ENCODE results near the gene MRGPRD. TPM values are rescaled to one million over a fixed set of nuclear protein-coding genes. Genes with fewer than 3 reads are reported as not detected.

The MRGPRD gene
- total and polyA plus RNA-seq, 4 donors: not detected

DNA sequence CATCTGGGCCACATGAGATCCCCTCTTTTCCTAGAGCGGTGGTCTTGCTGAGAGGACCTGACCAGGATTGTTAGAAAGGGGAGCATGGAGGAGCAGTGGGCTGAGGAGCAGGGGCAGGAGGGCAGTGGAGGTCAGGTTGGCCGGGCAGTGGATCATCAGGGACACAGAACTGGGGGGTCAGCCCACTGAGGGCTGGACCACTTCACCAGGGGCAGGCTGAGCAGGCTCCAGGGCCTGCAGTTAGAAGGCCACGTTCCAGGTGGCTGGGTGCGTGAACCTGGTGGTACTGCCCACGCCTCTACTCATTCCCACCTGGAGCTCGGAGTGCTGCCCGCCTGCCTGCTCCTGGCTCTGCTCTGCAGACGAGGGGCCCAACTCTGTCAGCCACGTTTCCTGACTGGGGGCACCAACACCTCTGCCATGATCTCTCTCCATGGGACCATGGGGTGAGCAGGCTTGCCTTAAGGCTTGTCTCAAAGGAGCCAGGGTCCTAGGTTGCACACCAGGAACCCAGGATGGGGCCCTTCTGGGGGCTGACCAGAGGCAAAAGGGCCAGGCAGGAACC is 22.6 kb upstream of the MRGPRD start:
- H3K27ac ChIP-seq (ENCODE audit: low read depth in 1 of 2, low read length in 2 of 2): no peak overlapping the region

GRCh38 chr11:69002570-69003231 is 21.9 kb upstream of the MRGPRD start:
- H3K27ac ChIP-seq (ENCODE audit: low read depth in 1 of 2, low read length in 2 of 2): no peak overlapping the region
- H3K4me1 ChIP-seq (ENCODE audit: control insufficient read depth in 4 of 4, insufficient read depth in 4 of 4, low read length in 3 of 4): peaks cover 15 to 36% (median 23%) of the 10 kb centered on the region in 4 donors
- 88% methylated on average over 13 of the region's 13 CpGs for WGBS
- H3K4me3 ChIP-seq (ENCODE audit: low read depth in 1 of 3, low read length in 3 of 3): no peak overlapping the region
- no peaks in the 10 kb centered on the region for H3K36me3 ChIP-seq (ENCODE audit: control insufficient read depth in 4 of 4, insufficient read depth in 3 of 4, low read depth in 1 of 4, low read length in 3 of 4)
- H3K9ac ChIP-seq (ENCODE audit: low read depth in 1 of 2, low read length in 2 of 2): no peak overlapping the region
- TF ChIP-seq TAF1 (conservative IDR thresholded peaks at IDR 0.05): no peak
- TF ChIP-seq, protein P1, sequence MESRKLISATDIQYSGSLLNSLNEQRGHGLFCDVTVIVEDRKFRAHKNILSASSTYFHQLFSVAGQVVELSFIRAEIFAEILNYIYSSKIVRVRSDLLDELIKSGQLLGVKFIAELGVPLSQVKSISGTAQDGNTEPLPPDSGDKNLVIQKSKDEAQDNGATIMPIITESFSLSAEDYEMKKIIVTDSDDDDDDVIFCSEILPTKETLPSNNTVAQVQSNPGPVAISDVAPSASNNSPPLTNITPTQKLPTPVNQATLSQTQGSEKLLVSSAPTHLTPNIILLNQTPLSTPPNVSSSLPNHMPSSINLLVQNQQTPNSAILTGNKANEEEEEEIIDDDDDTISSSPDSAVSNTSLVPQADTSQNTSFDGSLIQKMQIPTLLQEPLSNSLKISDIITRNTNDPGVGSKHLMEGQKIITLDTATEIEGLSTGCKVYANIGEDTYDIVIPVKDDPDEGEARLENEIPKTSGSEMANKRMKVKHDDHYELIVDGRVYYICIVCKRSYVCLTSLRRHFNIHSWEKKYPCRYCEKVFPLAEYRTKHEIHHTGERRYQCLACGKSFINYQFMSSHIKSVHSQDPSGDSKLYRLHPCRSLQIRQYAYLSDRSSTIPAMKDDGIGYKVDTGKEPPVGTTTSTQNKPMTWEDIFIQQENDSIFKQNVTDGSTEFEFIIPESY (IDR thresholded peaks at IDR 0.05): no peak
- TF ChIP-seq, protein P2, sequence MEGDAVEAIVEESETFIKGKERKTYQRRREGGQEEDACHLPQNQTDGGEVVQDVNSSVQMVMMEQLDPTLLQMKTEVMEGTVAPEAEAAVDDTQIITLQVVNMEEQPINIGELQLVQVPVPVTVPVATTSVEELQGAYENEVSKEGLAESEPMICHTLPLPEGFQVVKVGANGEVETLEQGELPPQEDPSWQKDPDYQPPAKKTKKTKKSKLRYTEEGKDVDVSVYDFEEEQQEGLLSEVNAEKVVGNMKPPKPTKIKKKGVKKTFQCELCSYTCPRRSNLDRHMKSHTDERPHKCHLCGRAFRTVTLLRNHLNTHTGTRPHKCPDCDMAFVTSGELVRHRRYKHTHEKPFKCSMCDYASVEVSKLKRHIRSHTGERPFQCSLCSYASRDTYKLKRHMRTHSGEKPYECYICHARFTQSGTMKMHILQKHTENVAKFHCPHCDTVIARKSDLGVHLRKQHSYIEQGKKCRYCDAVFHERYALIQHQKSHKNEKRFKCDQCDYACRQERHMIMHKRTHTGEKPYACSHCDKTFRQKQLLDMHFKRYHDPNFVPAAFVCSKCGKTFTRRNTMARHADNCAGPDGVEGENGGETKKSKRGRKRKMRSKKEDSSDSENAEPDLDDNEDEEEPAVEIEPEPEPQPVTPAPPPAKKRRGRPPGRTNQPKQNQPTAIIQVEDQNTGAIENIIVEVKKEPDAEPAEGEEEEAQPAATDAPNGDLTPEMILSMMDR (IDR thresholded peaks at IDR 0.05; ENCODE audit: low read depth, low read length, missing input control): no peak
- TF ChIP-seq RXRA (IDR thresholded peaks at IDR 0.05): no peak
- TF ChIP-seq SP1 (IDR thresholded peaks at IDR 0.05): no peak
- no peak for TF ChIP-seq JUND (IDR thresholded peaks at IDR 0.05)
- TF ChIP-seq MAX (IDR thresholded peaks at IDR 0.05): no peak
- H3K27me3 ChIP-seq (ENCODE audit: control insufficient read depth in 4 of 4, insufficient read depth in 4 of 4, low read length in 3 of 4): no peaks in the 10 kb centered on the region
- no peaks in the 10 kb centered on the region for H3K9me3 ChIP-seq (ENCODE audit: control insufficient read depth in 4 of 4, low read length in 3 of 4)
- peak; percentile 32 for DNase-seq (ENCODE audit: low spot score)

More for the DNA sequence above, 22.6 kb upstream of the MRGPRD start:
- H3K27me3 ChIP-seq (ENCODE audit: control insufficient read depth in 4 of 4, insufficient read depth in 4 of 4, low read length in 3 of 4): no peaks in the 10 kb centered on the region
- peak; percentile 29 for DNase-seq (ENCODE audit: low spot score)
- no peaks in the 10 kb centered on the region for H3K36me3 ChIP-seq (ENCODE audit: control insufficient read depth in 4 of 4, insufficient read depth in 3 of 4, low read depth in 1 of 4, low read length in 3 of 4)
- H3K9ac ChIP-seq (ENCODE audit: low read depth in 1 of 2, low read length in 2 of 2): no peak overlapping the region
- no peaks in the 10 kb centered on the region for H3K9me3 ChIP-seq (ENCODE audit: control insufficient read depth in 4 of 4, low read length in 3 of 4)
- H3K4me1 ChIP-seq (ENCODE audit: control insufficient read depth in 4 of 4, insufficient read depth in 4 of 4, low read length in 3 of 4): peaks cover 14 to 39% (median 26%) of the 10 kb centered on the region in 4 donors
- TF ChIP-seq RXRA (IDR thresholded peaks at IDR 0.05) (no peak), JUND (IDR thresholded peaks at IDR 0.05) (no peak), FOXA2 (IDR thresholded peaks at IDR 0.05) (no peak), GABPA (IDR thresholded peaks at IDR 0.05 in 1 of 2, conservative IDR thresholded peaks at IDR 0.05 in 1 of 2) (no peak)
- WGBS: 95% methylated on average over 9 of the region's 9 CpGs
- H3K4me3 ChIP-seq (ENCODE audit: low read depth in 1 of 3, low read length in 3 of 3): no peak overlapping the region

- Histone ChIP-seq H3K36me3 (ENCODE audit: control insufficient read depth in 4 of 4, insufficient read depth in 3 of 4, low read depth in 1 of 4, low read length in 3 of 4) (no peaks in the 10 kb centered on the region), H3K27ac (ENCODE audit: low read depth in 1 of 2, low read length in 2 of 2) (peak overlapping the region in 1 of 2 donors; percentile 93), H3K4me1 (ENCODE audit: control insufficient read depth in 4 of 4, insufficient read depth in 4 of 4, low read length in 3 of 4) (peaks cover 13 to 30% (median 18%) of the 10 kb centered on the region in 4 donors), H3K9ac (ENCODE audit: low read depth in 1 of 2, low read length in 2 of 2) (no peak overlapping the region), H3K4me3 (ENCODE audit: low read depth in 1 of 3, low read length in 3 of 3) (no peak overlapping the region), H3K9me3 (ENCODE audit: control insufficient read depth in 4 of 4, low read length in 3 of 4) (no peaks in the 10 kb centered on the region), H3K27me3 (ENCODE audit: control insufficient read depth in 4 of 4, insufficient read depth in 4 of 4, low read length in 3 of 4) (no peaks in the 10 kb centered on the region)
- TF ChIP-seq HNF4A (conservative IDR thresholded peaks at IDR 0.05) (no peak), RXRA (IDR thresholded peaks at IDR 0.05) (no peak), RAD21 (IDR thresholded peaks at IDR 0.05) (no peak), TAF1 (conservative IDR thresholded peaks at IDR 0.05) (no peak), NR2F2 (IDR thresholded peaks at IDR 0.05) (no peak)
- DNase-seq (ENCODE audit: low spot score): peak; percentile 8
- 88% methylated on average over 6 of the region's 6 CpGs for WGBS
Measured at GRCh38 chr11:69002110-69002569, 21.4 kb upstream of the MRGPRD start.
